GM23338 (cell line): Measurements from ENCODE around the gene PPP1R7. TPM values are rescaled to one million over a fixed set of nuclear protein-coding genes. Genes with fewer than 3 reads are reported as not detected.

Experiments
- ATAC-seq: fragments of 200-7000 bp; cut with Tn5 transposase; 3 replicates; pipeline ENCODE4 v1.9.1; 2020
- DNase-seq: peaks from one replicate; pipeline ENCODE4 v3.0.0-alpha.2; 2015; ENCODE audit warnings: low spot score
- H2AFZ ChIP-seq: fragments of 200-600 bp; sonication (generic); 2 replicates; pipeline ENCODE4 v1.8.0; 2016; ENCODE audit warnings: antibody characterized with exemption, mild to moderate bottlenecking, moderate library complexity
- H3F3A ChIP-seq: fragments of 200-600 bp; sonication (generic); replicated peaks from 2 replicates; pipeline ENCODE4 v1.8.0; 2017; ENCODE audit warnings: antibody characterized with exemption, mixed run types, low read depth
- H3K27ac ChIP-seq: fragments of 200-600 bp; sonication (generic); 2 replicates; pipeline ENCODE4 v1.6.1; 2016; ENCODE audit warnings: low read depth
- H3K27me3 ChIP-seq: fragments of 200-600 bp; sonication (generic); 2 replicates; pipeline ENCODE4 v1.8.0; 2016; ENCODE audit warnings: mild to moderate bottlenecking, mixed run types, moderate library complexity; ENCODE audit not compliant: insufficient read depth
- H3K36me3 ChIP-seq: fragments of 200-600 bp; sonication (generic); 2 replicates; pipeline ENCODE4 v1.8.0; 2016; ENCODE audit warnings: mild to moderate bottlenecking; ENCODE audit not compliant: insufficient read depth
- H3K4me1 ChIP-seq: fragments of 200-600 bp; sonication (generic); 2 replicates; pipeline ENCODE4 v1.8.0; 2016; ENCODE audit warnings: mild to moderate bottlenecking, moderate library complexity; ENCODE audit not compliant: insufficient read depth
- H3K4me2 ChIP-seq: fragments of 200-600 bp; sonication (generic); 2 replicates; pipeline ENCODE4 v1.7.1; 2017; ENCODE audit warnings: mixed run types
- H3K4me3 ChIP-seq: fragments of 200-600 bp; sonication (generic); 2 replicates; pipeline ENCODE4 v1.6.1; 2016; ENCODE audit warnings: mixed run types
- H3K79me2 ChIP-seq: fragments of 200-600 bp; sonication (generic); replicated peaks from 2 replicates; pipeline ENCODE4 v1.8.0; 2017; ENCODE audit warnings: mild to moderate bottlenecking; ENCODE audit not compliant: insufficient read depth
- H3K9me2 ChIP-seq: fragments of 200-600 bp; sonication (generic); 2 replicates; pipeline ENCODE4 v1.8.0; 2017; ENCODE audit not compliant: insufficient read depth
- H4K20me1 ChIP-seq: fragments of 200-600 bp; sonication (generic); replicated peaks from 2 replicates; pipeline ENCODE4 v1.8.0; 2017; ENCODE audit warnings: mild to moderate bottlenecking; ENCODE audit not compliant: insufficient read depth
- H3K27ac Mint-ChIP-seq: 2 replicates; pipeline ENCODE4 v1.8.0; 2020; ENCODE audit warnings: inconsistent platforms, mild to moderate bottlenecking, moderate library complexity, mixed read lengths
- H3K27me3 Mint-ChIP-seq: 3 replicates; pipeline ENCODE4 v1.8.0; 2022; ENCODE audit warnings: low read depth, mild to moderate bottlenecking, moderate library complexity, mixed read lengths, inconsistent platforms; ENCODE audit not compliant: insufficient read depth, poor library complexity
- H3K36me3 Mint-ChIP-seq: 3 replicates; pipeline ENCODE4 v1.8.0; 2021; ENCODE audit warnings: low read depth, mild to moderate bottlenecking, inconsistent platforms, moderate library complexity, mixed read lengths
- H3K4me1 Mint-ChIP-seq: 3 replicates; pipeline ENCODE4 v1.8.0; 2020; ENCODE audit warnings: mild to moderate bottlenecking, inconsistent platforms, mixed read lengths
- H3K4me3 Mint-ChIP-seq: 3 replicates; pipeline ENCODE4 v1.8.0; 2021; ENCODE audit warnings: moderate library complexity, mild to moderate bottlenecking, inconsistent platforms, mixed read lengths
- H3K9me3 Mint-ChIP-seq: 3 replicates; pipeline ENCODE4 v1.8.0; 2020; ENCODE audit warnings: moderate library complexity, mild to moderate bottlenecking, inconsistent platforms, mixed read lengths
- CREB1 ChIP-seq: fragments of 250-450 bp; sonication (Bioruptor Pico); IDR thresholded peaks from 2 replicates; pipeline ENCODE4 v1.5.0; 2020; ENCODE audit warnings: low read depth, mild to moderate bottlenecking, moderate library complexity
- EZH2 ChIP-seq: fragments of 200-600 bp; sonication (generic); IDR thresholded peaks from one replicate; pipeline ENCODE4 v1.8.0; 2017; ENCODE audit warnings: antibody characterized with exemption, mild to moderate bottlenecking, low read depth; ENCODE audit not compliant: unreplicated experiment
- EZH2phosphoT487 ChIP-seq: fragments of 200-600 bp; sonication (generic); IDR thresholded peaks from one replicate; pipeline ENCODE4 v1.8.1; 2018; ENCODE audit warnings: antibody characterized with exemption; ENCODE audit not compliant: unreplicated experiment
- JUNB ChIP-seq: IDR thresholded peaks from one replicate; pipeline ENCODE4 v1.6.1; 2016; ENCODE audit warnings: antibody characterized with exemption; ENCODE audit not compliant: unreplicated experiment
- NANOG ChIP-seq: IDR thresholded peaks from 2 replicates; pipeline ENCODE4 v1.6.1; 2016; ENCODE audit warnings: antibody characterized with exemption, borderline replicate concordance
- POLR2AphosphoS5 ChIP-seq: IDR thresholded peaks from 2 replicates; pipeline ENCODE4 v1.6.1; 2016; ENCODE audit warnings: antibody characterized with exemption, low read depth
- STAT1 ChIP-seq: IDR thresholded peaks from one replicate; pipeline ENCODE4 v1.6.1; 2016; ENCODE audit warnings: antibody characterized with exemption; ENCODE audit not compliant: unreplicated experiment
- ZNF114 ChIP-seq: fragments of 250-450 bp; sonication (Bioruptor Pico); IDR thresholded peaks from 2 replicates; pipeline ENCODE4 v1.5.0; 2020; ENCODE audit warnings: mild to moderate bottlenecking, moderate library complexity
- ZNF331 ChIP-seq: fragments of 250-450 bp; sonication (Bioruptor Pico); IDR thresholded peaks from 2 replicates; pipeline ENCODE4 v1.5.0; 2020; ENCODE audit warnings: low read depth, mild to moderate bottlenecking, moderate library complexity
- polyA plus RNA-seq: library from polyadenylated mRNA; unstranded; fragments of >200 nt; fragmentation: Nextera tagmentation; extraction: Ambion mirVana; gene quantifications from 2 replicates; pipeline ENCODE4 v1.2.1, GENCODE V29; 2016
- total RNA-seq: library from RNA; depleted of rRNA; stranded (reverse); fragments of >200 nt; shearing (Covaris generic); gene quantifications from 2 replicates; pipeline ENCODE4 v1.2.3, GENCODE V29; 2014
- TF ChIP-seq, protein P1 (sequence below): IDR thresholded peaks from one replicate; pipeline ENCODE4 v1.6.1; 2018; ENCODE audit warnings: antibody characterized with exemption; ENCODE audit not compliant: unreplicated experiment
- TF ChIP-seq, protein P2 (sequence below): fragments of 250-450 bp; sonication (Bioruptor Pico); IDR thresholded peaks from 2 replicates; pipeline ENCODE4 v1.5.0; 2020; ENCODE audit warnings: mild to moderate bottlenecking, moderate library complexity
- TF ChIP-seq, protein P3 (sequence below), 2 experiments: fragments of 200-600 bp in 1 of 2; sonication (generic) in 1 of 2; conservative IDR thresholded peaks; 2 replicates each; pipeline versions ENCODE4 v1.5.1 to v1.6.1; 2016 to 2017; ENCODE audit warnings: antibody characterized with exemption in 2 of 2, low read depth in 2 of 2, mild to moderate bottlenecking in 2 of 2, moderate library complexity in 1 of 2
- TF ChIP-seq, protein P4 (sequence below): IDR thresholded peaks from 2 replicates; pipeline ENCODE4 v1.6.1; 2016; ENCODE audit warnings: antibody characterized with exemption

PPP1R7 gene
- total and polyA plus RNA-seq, 2 experiments from 2014 or later = 48.2 to 94.3 TPM

DNA sequence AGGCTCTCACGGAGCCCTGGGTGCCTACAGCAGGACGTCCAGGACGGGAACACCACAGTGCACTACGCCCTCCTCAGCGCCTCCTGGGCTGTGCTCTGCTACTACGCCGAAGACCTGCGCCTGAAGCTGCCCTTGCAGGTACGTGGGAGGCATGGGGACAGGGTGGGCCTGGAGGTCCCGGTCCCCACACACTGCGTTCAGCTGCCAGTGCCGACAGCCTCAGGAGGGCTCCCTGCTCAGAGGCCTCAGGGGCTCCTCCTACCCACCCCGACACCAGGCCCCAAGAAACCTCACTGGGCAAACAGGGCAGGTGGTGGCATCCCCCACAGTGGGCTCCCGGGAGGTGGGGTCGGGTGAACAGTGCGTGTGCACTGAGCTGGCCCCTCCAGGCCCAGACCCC, 49.0 kb downstream of the PPP1R7 start:
- Histone ChIP-seq H3K4me3 (no peak overlapping the region), H3K36me3 (no peaks in the 10 kb centered on the region), H2AFZ (no peak overlapping the region), H3K79me2 (no peaks in the 10 kb centered on the region), H4K20me1 (no peaks in the 10 kb centered on the region), H3K27ac (no peak overlapping the region), H3K4me1 (no peaks in the 10 kb centered on the region), H3F3A (no peaks in the 10 kb centered on the region), H3K27me3 (no peaks in the 10 kb centered on the region), H3K4me2 (no peak overlapping the region), H3K9me2 (no peaks in the 10 kb centered on the region)
- Mint-ChIP-seq H3K9me3 (no peaks in the 10 kb centered on the region; the same call in 2 of the 3 replicates), H3K4me3 (no peak overlapping the region), H3K36me3 (no peaks in the 10 kb centered on the region), H3K27me3 (peaks cover 9% of the 10 kb centered on the region), H3K27ac (no peak overlapping the region), H3K4me1 (no peaks in the 10 kb centered on the region)
- TF ChIP-seq EZH2phosphoT487 (no peak), ZNF114 (CRISPR knock-in tag) (no peak), ZNF331 (CRISPR knock-in tag) (no peak), JUNB (no peak), EZH2 (no peak), STAT1 (no peak), POLR2AphosphoS5 (no peak), CREB1 (CRISPR knock-in tag) (no peak), NANOG (no peak)
- TF ChIP-seq, protein P1, sequence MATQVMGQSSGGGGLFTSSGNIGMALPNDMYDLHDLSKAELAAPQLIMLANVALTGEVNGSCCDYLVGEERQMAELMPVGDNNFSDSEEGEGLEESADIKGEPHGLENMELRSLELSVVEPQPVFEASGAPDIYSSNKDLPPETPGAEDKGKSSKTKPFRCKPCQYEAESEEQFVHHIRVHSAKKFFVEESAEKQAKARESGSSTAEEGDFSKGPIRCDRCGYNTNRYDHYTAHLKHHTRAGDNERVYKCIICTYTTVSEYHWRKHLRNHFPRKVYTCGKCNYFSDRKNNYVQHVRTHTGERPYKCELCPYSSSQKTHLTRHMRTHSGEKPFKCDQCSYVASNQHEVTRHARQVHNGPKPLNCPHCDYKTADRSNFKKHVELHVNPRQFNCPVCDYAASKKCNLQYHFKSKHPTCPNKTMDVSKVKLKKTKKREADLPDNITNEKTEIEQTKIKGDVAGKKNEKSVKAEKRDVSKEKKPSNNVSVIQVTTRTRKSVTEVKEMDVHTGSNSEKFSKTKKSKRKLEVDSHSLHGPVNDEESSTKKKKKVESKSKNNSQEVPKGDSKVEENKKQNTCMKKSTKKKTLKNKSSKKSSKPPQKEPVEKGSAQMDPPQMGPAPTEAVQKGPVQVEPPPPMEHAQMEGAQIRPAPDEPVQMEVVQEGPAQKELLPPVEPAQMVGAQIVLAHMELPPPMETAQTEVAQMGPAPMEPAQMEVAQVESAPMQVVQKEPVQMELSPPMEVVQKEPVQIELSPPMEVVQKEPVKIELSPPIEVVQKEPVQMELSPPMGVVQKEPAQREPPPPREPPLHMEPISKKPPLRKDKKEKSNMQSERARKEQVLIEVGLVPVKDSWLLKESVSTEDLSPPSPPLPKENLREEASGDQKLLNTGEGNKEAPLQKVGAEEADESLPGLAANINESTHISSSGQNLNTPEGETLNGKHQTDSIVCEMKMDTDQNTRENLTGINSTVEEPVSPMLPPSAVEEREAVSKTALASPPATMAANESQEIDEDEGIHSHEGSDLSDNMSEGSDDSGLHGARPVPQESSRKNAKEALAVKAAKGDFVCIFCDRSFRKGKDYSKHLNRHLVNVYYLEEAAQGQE = no peak
- TF ChIP-seq, protein P2, sequence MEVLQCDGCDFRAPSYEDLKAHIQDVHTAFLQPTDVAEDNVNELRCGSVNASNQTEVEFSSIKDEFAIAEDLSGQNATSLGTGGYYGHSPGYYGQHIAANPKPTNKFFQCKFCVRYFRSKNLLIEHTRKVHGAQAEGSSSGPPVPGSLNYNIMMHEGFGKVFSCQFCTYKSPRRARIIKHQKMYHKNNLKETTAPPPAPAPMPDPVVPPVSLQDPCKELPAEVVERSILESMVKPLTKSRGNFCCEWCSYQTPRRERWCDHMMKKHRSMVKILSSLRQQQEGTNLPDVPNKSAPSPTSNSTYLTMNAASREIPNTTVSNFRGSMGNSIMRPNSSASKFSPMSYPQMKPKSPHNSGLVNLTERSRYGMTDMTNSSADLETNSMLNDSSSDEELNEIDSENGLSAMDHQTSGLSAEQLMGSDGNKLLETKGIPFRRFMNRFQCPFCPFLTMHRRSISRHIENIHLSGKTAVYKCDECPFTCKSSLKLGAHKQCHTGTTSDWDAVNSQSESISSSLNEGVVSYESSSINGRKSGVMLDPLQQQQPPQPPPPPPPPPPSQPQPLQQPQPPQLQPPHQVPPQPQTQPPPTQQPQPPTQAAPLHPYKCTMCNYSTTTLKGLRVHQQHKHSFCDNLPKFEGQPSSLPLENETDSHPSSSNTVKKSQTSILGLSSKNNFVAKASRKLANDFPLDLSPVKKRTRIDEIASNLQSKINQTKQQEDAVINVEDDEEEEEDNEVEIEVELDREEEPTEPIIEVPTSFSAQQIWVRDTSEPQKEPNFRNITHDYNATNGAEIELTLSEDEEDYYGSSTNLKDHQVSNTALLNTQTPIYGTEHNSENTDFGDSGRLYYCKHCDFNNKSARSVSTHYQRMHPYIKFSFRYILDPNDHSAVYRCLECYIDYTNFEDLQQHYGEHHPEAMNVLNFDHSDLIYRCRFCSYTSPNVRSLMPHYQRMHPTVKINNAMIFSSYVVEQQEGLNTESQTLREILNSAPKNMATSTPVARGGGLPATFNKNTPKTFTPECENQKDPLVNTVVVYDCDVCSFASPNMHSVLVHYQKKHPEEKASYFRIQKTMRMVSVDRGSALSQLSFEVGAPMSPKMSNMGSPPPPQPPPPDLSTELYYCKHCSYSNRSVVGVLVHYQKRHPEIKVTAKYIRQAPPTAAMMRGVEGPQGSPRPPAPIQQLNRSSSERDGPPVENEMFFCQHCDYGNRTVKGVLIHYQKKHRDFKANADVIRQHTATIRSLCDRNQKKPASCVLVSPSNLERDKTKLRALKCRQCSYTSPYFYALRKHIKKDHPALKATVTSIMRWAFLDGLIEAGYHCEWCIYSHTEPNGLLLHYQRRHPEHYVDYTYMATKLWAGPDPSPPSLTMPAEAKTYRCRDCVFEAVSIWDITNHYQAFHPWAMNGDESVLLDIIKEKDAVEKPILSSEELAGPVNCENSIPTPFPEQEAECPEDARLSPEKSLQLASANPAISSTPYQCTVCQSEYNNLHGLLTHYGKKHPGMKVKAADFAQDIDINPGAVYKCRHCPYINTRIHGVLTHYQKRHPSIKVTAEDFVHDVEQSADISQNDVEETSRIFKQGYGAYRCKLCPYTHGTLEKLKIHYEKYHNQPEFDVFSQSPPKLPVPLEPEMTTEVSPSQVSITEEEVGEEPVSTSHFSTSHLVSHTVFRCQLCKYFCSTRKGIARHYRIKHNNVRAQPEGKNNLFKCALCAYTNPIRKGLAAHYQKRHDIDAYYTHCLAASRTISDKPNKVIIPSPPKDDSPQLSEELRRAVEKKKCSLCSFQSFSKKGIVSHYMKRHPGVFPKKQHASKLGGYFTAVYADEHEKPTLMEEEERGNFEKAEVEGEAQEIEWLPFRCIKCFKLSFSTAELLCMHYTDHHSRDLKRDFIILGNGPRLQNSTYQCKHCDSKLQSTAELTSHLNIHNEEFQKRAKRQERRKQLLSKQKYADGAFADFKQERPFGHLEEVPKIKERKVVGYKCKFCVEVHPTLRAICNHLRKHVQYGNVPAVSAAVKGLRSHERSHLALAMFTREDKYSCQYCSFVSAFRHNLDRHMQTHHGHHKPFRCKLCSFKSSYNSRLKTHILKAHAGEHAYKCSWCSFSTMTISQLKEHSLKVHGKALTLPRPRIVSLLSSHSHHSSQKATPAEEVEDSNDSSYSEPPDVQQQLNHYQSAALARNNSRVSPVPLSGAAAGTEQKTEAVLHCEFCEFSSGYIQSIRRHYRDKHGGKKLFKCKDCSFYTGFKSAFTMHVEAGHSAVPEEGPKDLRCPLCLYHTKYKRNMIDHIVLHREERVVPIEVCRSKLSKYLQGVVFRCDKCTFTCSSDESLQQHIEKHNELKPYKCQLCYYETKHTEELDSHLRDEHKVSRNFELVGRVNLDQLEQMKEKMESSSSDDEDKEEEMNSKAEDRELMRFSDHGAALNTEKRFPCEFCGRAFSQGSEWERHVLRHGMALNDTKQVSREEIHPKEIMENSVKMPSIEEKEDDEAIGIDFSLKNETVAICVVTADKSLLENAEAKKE (CRISPR knock-in tag) = no peak
- TF ChIP-seq, protein P3, sequence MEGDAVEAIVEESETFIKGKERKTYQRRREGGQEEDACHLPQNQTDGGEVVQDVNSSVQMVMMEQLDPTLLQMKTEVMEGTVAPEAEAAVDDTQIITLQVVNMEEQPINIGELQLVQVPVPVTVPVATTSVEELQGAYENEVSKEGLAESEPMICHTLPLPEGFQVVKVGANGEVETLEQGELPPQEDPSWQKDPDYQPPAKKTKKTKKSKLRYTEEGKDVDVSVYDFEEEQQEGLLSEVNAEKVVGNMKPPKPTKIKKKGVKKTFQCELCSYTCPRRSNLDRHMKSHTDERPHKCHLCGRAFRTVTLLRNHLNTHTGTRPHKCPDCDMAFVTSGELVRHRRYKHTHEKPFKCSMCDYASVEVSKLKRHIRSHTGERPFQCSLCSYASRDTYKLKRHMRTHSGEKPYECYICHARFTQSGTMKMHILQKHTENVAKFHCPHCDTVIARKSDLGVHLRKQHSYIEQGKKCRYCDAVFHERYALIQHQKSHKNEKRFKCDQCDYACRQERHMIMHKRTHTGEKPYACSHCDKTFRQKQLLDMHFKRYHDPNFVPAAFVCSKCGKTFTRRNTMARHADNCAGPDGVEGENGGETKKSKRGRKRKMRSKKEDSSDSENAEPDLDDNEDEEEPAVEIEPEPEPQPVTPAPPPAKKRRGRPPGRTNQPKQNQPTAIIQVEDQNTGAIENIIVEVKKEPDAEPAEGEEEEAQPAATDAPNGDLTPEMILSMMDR (conservative IDR thresholded peaks at IDR 0.05; ENCODE audit: low read depth in 2 of 2) = no peak
- TF ChIP-seq, protein P4, sequence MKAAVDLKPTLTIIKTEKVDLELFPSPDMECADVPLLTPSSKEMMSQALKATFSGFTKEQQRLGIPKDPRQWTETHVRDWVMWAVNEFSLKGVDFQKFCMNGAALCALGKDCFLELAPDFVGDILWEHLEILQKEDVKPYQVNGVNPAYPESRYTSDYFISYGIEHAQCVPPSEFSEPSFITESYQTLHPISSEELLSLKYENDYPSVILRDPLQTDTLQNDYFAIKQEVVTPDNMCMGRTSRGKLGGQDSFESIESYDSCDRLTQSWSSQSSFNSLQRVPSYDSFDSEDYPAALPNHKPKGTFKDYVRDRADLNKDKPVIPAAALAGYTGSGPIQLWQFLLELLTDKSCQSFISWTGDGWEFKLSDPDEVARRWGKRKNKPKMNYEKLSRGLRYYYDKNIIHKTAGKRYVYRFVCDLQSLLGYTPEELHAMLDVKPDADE = no peak
- no peak for DNase-seq
- peak; percentile 31 for ATAC-seq
